Karpas-422 (cell line): ENCODE data around the gene RHOBTB3. TPM values are rescaled to one million over a fixed set of nuclear protein-coding genes. Genes with fewer than 3 reads are reported as not detected.
A peak's percentile ranks its signal among the peaks of the same experiment; 100 is the strongest.

Experiments
- DNase-seq: peaks from one replicate; pipeline ENCODE4 v3.0.0-alpha.2; 2015
- H2AFZ ChIP-seq: fragments of 200-600 bp; sonication (generic); 2 replicates; pipeline ENCODE4 v1.6.1; 2014; ENCODE audit warnings: antibody characterized with exemption, low read length, mixed read lengths
- H3K27ac ChIP-seq: fragments of 200-600 bp; sonication (generic); 2 replicates; pipeline ENCODE4 v1.5.1; 2014; ENCODE audit warnings: mild to moderate bottlenecking, low read length, moderate library complexity
- H3K27me3 ChIP-seq: fragments of 200-600 bp; sonication (generic); 2 replicates; pipeline ENCODE4 v1.6.1; 2014; ENCODE audit warnings: low read length, mixed read lengths
- H3K36me3 ChIP-seq: fragments of 200-600 bp; sonication (generic); 2 replicates; pipeline ENCODE4 v1.6.1; 2014; ENCODE audit warnings: low read length, mixed read lengths; ENCODE audit not compliant: insufficient read depth
- H3K4me1 ChIP-seq: fragments of 200-600 bp; sonication (generic); 2 replicates; pipeline ENCODE4 v1.6.1; 2014; ENCODE audit warnings: mild to moderate bottlenecking, low read length, mixed read lengths
- H3K4me2 ChIP-seq: fragments of 200-600 bp; sonication (generic); 2 replicates; pipeline ENCODE4 v1.6.1; 2014; ENCODE audit warnings: low read length, low read depth, mild to moderate bottlenecking; ENCODE audit not compliant: poor library complexity, severe bottlenecking
- H3K4me3 ChIP-seq: fragments of 200-600 bp; sonication (generic); 2 replicates; pipeline ENCODE4 v1.5.1; 2014; ENCODE audit warnings: mild to moderate bottlenecking, antibody characterized with exemption, low read length, mixed read lengths
- H3K79me2 ChIP-seq: fragments of 200-600 bp; sonication (generic); 2 replicates; pipeline ENCODE4 v1.6.1; 2014; ENCODE audit warnings: mild to moderate bottlenecking, low read length, mixed read lengths
- H3K9ac ChIP-seq: fragments of 200-600 bp; sonication (generic); 2 replicates; pipeline ENCODE4 v1.6.0; 2014; ENCODE audit warnings: low read length
- H3K9me2 ChIP-seq: fragments of 200-600 bp; sonication (generic), shearing (Covaris generic); replicated peaks from 2 replicates; pipeline ENCODE4 v1.6.0; 2014; ENCODE audit warnings: mild to moderate bottlenecking, low read length, moderate library complexity; ENCODE audit not compliant: insufficient read depth
- H3K9me3 ChIP-seq: fragments of 300-700, 200-600 bp; sonication (generic); 2 replicates; pipeline ENCODE4 v1.6.1; 2014; ENCODE audit warnings: low read length, mixed read lengths
- H4K20me1 ChIP-seq: fragments of 200-600 bp; sonication (generic); 2 replicates; pipeline ENCODE4 v1.6.1; 2014; ENCODE audit warnings: mild to moderate bottlenecking, antibody characterized with exemption, low read length, low read depth; ENCODE audit not compliant: insufficient read depth
- total RNA-seq: library from RNA; depleted of rRNA; stranded (reverse); fragments of >200 nt; shearing (Covaris generic); gene quantifications from 2 replicates; pipeline ENCODE4 v1.2.3, GENCODE V29; 2014; ENCODE audit warnings: low replicate concordance; rRNA removed

The RHOBTB3 gene, protein sequence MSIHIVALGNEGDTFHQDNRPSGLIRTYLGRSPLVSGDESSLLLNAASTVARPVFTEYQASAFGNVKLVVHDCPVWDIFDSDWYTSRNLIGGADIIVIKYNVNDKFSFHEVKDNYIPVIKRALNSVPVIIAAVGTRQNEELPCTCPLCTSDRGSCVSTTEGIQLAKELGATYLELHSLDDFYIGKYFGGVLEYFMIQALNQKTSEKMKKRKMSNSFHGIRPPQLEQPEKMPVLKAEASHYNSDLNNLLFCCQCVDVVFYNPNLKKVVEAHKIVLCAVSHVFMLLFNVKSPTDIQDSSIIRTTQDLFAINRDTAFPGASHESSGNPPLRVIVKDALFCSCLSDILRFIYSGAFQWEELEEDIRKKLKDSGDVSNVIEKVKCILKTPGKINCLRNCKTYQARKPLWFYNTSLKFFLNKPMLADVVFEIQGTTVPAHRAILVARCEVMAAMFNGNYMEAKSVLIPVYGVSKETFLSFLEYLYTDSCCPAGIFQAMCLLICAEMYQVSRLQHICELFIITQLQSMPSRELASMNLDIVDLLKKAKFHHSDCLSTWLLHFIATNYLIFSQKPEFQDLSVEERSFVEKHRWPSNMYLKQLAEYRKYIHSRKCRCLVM
- total RNA-seq = 0.97 and 1.5 TPM in 2 replicates

GRCh38 chr5:95730730-95731570, at the start of gene RHOBTB3:
Gene RHOBTB3, plus strand, starts transcription at chr5:95731336. Its CDS starts 347 bp downstream, at chr5:95731683.
- Histone ChIP-seq H3K9ac (peak within 1 kb of the TSS; percentile 54), H2AFZ (peak within 1 kb of the TSS; percentile 60; the same call in 1 of the 2 replicates), H4K20me1 (no peaks in the 10 kb centered on the region), H3K27me3 (no peaks in the 10 kb centered on the region), H3K27ac (no peak within 1 kb of the TSS), H3K9me3 (no peaks in the 10 kb centered on the region), H3K9me2 (no peaks in the 10 kb centered on the region), H3K36me3 (no peaks in the 10 kb centered on the region), H3K79me2 (no peaks in the 10 kb centered on the region), H3K4me2 (peak within 1 kb of the TSS; percentile 73), H3K4me3 (peak within 1 kb of the TSS; percentile 60), H3K4me1 (peaks cover 15% of the 10 kb centered on the region; the same call in 1 of the 2 replicates)
- DNase-seq = peak; percentile 49

DNA sequence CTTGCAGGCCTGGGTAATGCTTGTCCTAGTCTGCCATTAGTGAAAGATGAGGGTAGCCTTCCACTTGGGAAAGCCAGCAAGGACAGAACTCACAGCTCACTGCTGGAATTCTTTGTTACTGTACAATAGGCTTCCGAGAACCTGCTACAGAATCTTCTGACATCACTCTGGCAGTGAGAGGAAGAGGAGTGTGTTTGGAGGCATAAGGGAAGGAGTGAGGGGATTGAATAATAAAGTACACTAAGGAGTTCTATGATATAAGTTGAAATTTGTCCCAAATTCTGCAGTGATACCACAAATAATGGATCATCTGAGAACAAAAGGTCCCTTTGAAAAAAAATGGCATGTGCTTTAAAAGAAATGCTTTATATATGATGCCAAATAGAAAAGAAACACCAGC, 48.2 kb upstream of the RHOBTB3 start, which contains the start of gene SPATA9:
SPATA9 (minus strand) TSS at position 101 of the 400 bp plus-strand sequence. CDS start 137 bp downstream, outside the sequence.
- H3K9me3 ChIP-seq = no peaks in the 10 kb centered on the region
- no peak within 1 kb of the TSS for H2AFZ ChIP-seq
- H3K36me3 ChIP-seq = no peaks in the 10 kb centered on the region
- no peaks in the 10 kb centered on the region for H3K9me2 ChIP-seq
- no peak within 1 kb of the TSS for H3K27ac ChIP-seq
- no peaks in the 10 kb centered on the region for H3K4me1 ChIP-seq
- DNase-seq = no peak
- H3K27me3 ChIP-seq = no peaks in the 10 kb centered on the region
- no peak within 1 kb of the TSS for H3K4me3 ChIP-seq
- no peaks in the 10 kb centered on the region for H3K79me2 ChIP-seq
- no peak within 1 kb of the TSS for H3K4me2 ChIP-seq
- no peak within 1 kb of the TSS for H3K9ac ChIP-seq
- no peaks in the 10 kb centered on the region for H4K20me1 ChIP-seq

DNA sequence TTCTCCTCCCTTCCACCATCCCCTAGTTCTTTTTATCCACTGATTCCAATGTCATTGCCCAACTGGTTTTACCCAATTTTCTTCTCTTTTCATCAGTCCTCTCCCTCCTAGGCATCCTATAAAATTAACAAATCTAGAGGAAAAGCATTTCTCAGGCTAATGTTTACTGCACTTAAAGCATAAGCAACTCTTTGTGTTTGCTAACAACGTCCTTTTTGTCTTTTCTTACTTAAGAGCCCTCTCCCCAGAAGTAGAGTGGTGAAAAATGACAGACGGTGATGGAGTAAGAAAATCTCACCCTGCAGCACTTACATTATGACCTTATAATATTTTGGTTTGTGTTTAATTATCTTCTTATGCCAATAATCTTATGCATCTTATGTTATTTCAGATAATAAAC, 46.8 kb upstream of the RHOBTB3 start:
- H3K79me2 ChIP-seq = no peaks in the 10 kb centered on the region
- H3K27me3 ChIP-seq = no peaks in the 10 kb centered on the region
- H3K9me2 ChIP-seq = no peaks in the 10 kb centered on the region
- H2AFZ ChIP-seq = no peak overlapping the region
- no peaks in the 10 kb centered on the region for H4K20me1 ChIP-seq
- no peak for DNase-seq
- H3K36me3 ChIP-seq = no peaks in the 10 kb centered on the region
- H3K4me1 ChIP-seq = no peaks in the 10 kb centered on the region
- no peak overlapping the region for H3K4me3 ChIP-seq
- no peaks in the 10 kb centered on the region for H3K9me3 ChIP-seq
- H3K4me2 ChIP-seq = no peak overlapping the region
- no peak overlapping the region for H3K27ac ChIP-seq
- no peak overlapping the region for H3K9ac ChIP-seq

GRCh38 chr5:95686651-95687050, 44.5 kb upstream of the RHOBTB3 start:
- no peak overlapping the region for H2AFZ ChIP-seq
- H3K27me3 ChIP-seq = no peaks in the 10 kb centered on the region
- H3K4me2 ChIP-seq = no peak overlapping the region
- H3K9me2 ChIP-seq = no peaks in the 10 kb centered on the region
- no peaks in the 10 kb centered on the region for H3K79me2 ChIP-seq
- H3K9ac ChIP-seq = no peak overlapping the region
- H3K4me3 ChIP-seq = no peak overlapping the region
- no peaks in the 10 kb centered on the region for H3K4me1 ChIP-seq
- H3K27ac ChIP-seq = no peak overlapping the region
- no peaks in the 10 kb centered on the region for H3K36me3 ChIP-seq
- DNase-seq = no peak
- no peaks in the 10 kb centered on the region for H4K20me1 ChIP-seq
- no peaks in the 10 kb centered on the region for H3K9me3 ChIP-seq

DNA sequence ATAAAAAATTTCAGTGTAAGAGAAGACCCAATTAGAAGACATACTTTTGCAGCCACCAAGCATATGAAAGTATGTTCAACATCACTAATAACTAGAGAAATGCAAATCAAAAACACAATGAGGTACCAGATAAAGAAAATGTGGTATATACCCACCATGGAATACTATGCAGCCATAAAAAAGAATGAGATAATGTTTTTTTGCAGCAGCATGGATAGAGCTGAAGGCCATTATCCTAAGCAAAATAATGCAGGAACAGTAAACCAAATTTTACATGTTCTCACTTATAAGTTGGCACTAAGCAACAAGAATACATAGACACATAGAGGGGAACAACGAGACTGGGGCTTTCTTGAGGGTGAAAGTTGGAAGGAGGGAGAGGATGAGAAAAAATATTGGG, 41.5 kb upstream of the RHOBTB3 start:
- Histone ChIP-seq H3K9me3 (no peaks in the 10 kb centered on the region), H3K27me3 (no peaks in the 10 kb centered on the region), H3K36me3 (no peaks in the 10 kb centered on the region), H3K4me3 (no peak overlapping the region), H2AFZ (no peak overlapping the region), H3K27ac (no peak overlapping the region), H4K20me1 (no peaks in the 10 kb centered on the region), H3K79me2 (no peaks in the 10 kb centered on the region), H3K9me2 (no peaks in the 10 kb centered on the region), H3K4me1 (no peaks in the 10 kb centered on the region), H3K4me2 (no peak overlapping the region), H3K9ac (no peak overlapping the region)
- no peak for DNase-seq

- Histone ChIP-seq H2AFZ (no peak overlapping the region), H3K27me3 (no peaks in the 10 kb centered on the region), H3K27ac (no peak overlapping the region), H4K20me1 (no peaks in the 10 kb centered on the region), H3K9me3 (no peaks in the 10 kb centered on the region), H3K4me1 (no peaks in the 10 kb centered on the region), H3K79me2 (no peaks in the 10 kb centered on the region), H3K36me3 (no peaks in the 10 kb centered on the region), H3K9me2 (no peaks in the 10 kb centered on the region), H3K4me3 (no peak overlapping the region), H3K4me2 (no peak overlapping the region), H3K9ac (no peak overlapping the region)
- no peak for DNase-seq
Measured at GRCh38 chr5:95690333-95690732, 40.8 kb upstream of the RHOBTB3 start.

GRCh38 chr5:95697781-95698681, 33.1 kb upstream of the RHOBTB3 start:
- H3K4me3 ChIP-seq = no peak overlapping the region
- no peak for DNase-seq
- H3K9ac ChIP-seq = no peak overlapping the region
- H2AFZ ChIP-seq = no peak overlapping the region
- H3K36me3 ChIP-seq = no peaks in the 10 kb centered on the region
- no peaks in the 10 kb centered on the region for H3K9me3 ChIP-seq
- no peaks in the 10 kb centered on the region for H3K4me1 ChIP-seq
- H3K9me2 ChIP-seq = no peaks in the 10 kb centered on the region
- no peak overlapping the region for H3K4me2 ChIP-seq
- no peaks in the 10 kb centered on the region for H4K20me1 ChIP-seq
- H3K27ac ChIP-seq = no peak overlapping the region
- no peaks in the 10 kb centered on the region for H3K79me2 ChIP-seq
- 0 out of 2 replicates have a peak, but pooled peaks cover 2% of the 10 kb centered on the region for H3K27me3 ChIP-seq
